Myocyte (in vitro differentiated cells): ENCODE data around the gene LCA5L. TPM values are rescaled to one million over a fixed set of nuclear protein-coding genes. Genes with fewer than 3 reads are reported as not detected.
A peak's percentile ranks its signal among the peaks of the same experiment; 100 is the strongest.
"Not testable (repeated sequence)": the region's sequence is repeated elsewhere in the genome, so short reads cannot be mapped to it uniquely, and the experiment has no call there.

Source experiments
- DNase-seq: peaks from one replicate; pipeline ENCODE4 v3.0.0-alpha.2; 2012; ENCODE audit warnings: low read depth
- total RNA-seq: library from RNA; depleted of rRNA; stranded (reverse); fragments of >200 nt; gene quantifications from 2 replicates; pipeline ENCODE4 v1.2.3, GENCODE V29; 2014

The LCA5L gene
- total RNA-seq, 1 donor from 2014 or later: 2.2 TPM

GRCh38 chr21:39452207-39452969 is 6.8 kb upstream of the LCA5L start:
- DNase-seq: peak; percentile 85

GRCh38 chr21:39451332-39452206 is 6.0 kb upstream of the LCA5L start, which contains the start of gene SH3BGR:
SH3BGR (plus strand) TSS chr21:39451970; CDS start chr21:39452097, 127 bp downstream.
- DNase-seq: peak; percentile 84

DNA sequence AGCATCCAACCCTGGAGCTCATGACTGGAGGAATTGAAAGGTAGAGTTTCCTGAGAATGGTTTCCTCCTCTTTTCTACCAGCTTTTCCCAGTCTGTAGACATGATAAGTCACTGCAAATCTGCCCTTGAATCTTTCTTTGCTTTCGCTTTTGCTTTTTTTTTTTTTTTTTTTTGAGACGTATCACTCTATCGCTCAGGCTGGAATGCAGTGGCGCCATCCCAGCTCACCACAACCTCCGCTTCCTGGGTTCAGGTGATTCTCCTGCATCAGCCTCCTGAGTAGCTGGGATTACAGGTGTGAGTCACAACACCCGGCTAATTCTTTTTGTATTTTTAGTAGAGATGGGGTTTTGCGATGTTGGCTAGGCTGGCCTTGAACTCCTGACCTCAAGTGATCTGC is 1.7 kb upstream of the LCA5L start:
- DNase-seq: no peak

DNA sequence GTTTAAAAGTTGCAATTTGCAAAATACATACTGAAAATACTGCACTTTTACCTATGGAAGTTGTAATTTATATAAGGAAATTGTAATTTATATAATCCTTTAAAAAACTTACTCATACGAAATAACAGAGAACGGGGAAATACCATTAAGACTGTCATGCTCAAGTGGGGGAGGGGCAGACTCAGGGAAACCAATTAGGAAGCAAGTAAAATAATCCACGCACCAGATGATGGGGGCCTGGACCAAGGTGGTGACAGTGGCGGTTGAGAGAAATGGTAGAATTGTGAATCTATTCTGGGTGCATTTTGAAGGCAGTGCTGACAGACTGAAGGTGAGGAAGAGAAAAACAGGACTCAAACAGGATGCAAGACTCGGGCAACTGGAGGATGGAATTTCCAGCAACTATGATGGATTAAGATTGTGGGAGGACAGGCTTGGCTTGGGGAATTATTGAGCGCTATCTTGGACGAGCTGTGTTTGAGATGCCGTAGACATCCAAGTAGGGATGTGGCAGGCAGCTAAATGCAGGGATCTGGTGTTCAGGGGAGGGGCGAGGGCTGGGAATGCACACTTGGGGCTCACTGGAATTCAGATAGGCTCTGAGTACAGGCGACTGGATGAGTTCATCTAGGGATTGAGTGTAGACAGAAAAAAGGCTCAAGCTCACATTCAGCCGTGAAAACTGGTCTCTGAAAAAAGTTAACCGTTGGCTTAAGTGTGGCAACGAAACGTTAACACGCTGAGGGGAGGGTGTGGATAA is 977 bp downstream of the LCA5L start:
- DNase-seq: peak; percentile 81

- DNase-seq: peak; percentile 87
These were observed 3.8 kb downstream of the LCA5L start for GRCh38 chr21:39441502-39442475.

GRCh38 chr21:39439232-39439631 is 6.3 kb downstream of the LCA5L start:
- no peak for DNase-seq

DNA sequence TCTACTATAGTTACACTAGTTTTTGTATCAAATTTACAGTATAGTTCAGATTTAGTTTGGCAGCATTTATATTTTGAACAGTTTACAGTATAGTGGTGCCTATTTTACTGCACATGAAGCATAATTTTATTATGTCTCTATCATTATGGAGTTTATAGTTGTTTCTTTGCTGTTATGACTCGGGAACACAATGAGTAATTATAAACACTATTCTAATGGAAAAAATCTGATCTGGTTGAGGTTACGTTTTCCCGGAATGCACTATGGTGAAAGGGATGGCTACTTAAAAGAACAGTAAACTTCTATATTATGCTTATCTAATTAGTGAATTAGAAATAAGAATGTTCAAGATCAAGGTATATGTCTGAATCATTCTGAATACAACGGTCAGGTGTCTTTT is 10.6 kb downstream of the LCA5L start:
- no peak for DNase-seq

DNA sequence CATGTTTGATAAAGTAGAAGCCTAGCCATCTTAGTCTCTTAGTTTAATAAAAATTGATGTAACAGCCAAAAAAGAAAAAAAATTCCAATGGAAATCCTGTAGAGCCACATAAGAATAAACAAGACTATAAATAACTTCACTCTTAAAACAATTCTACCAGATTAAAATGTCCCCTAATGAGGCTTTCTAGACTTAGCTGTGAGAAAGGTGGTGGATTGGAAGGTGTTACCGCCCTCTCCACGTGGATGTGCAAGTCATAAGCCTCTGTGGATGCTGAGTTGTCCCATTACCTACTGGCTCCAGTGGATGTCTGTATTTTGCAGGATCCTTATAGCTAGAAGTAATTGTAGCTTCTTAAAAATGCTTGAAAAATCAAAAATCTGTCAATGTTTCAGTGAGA is 14.6 kb downstream of the LCA5L start:
- DNase-seq: no peak

DNA sequence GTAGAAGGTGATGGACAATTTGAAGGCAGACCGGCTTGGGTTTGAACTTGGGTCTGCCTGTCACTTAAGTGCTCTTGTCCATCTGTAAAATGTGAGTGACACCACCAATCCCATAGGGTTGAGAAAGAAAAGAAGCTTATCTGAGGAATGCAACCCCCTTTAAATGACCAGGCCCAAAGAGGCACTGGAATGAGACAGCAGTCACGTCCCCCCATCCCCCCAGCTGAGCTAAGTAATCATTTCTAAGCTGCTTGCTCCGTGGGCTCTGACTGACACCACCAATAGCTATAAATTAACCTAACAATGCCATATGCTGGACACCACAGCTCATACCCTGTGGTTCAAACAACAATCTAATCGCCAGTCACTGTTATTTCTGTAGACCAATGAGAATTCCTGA is 15.1 kb downstream of the LCA5L start:
- DNase-seq: no peak

DNA sequence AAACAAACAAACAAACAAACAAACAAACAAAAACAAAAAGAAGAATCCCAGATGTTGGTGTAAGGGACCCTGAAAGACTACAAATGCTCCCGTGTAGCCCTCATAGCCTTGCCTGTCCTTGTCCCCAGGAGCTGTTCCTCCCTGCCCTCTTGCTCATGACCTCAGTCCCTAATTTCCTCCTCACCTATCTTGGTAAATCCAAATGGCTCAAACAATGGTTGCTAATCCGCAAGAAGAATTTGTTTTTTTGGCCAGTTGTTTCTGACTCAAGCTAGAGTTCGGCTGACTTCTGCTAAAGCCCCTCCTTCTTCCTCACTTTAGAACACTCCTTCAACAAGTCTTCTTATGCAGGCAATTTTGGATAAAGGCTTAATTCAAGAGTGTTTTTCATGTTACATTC is 15.6 kb downstream of the LCA5L start:
- no peak for DNase-seq

- no peak for DNase-seq
These were observed 16.1 kb downstream of the LCA5L start for GRCh38 chr21:39429445-39429844.

- DNase-seq: no peak
These were observed 22.9 kb downstream of the LCA5L start for GRCh38 chr21:39422527-39423241.

GRCh38 chr21:39419204-39419603 is 26.4 kb downstream of the LCA5L start:
- DNase-seq: not testable (repeated sequence)

GRCh38 chr21:39406065-39406464 is 39.5 kb downstream of the LCA5L start:
- DNase-seq: no peak

DNA sequence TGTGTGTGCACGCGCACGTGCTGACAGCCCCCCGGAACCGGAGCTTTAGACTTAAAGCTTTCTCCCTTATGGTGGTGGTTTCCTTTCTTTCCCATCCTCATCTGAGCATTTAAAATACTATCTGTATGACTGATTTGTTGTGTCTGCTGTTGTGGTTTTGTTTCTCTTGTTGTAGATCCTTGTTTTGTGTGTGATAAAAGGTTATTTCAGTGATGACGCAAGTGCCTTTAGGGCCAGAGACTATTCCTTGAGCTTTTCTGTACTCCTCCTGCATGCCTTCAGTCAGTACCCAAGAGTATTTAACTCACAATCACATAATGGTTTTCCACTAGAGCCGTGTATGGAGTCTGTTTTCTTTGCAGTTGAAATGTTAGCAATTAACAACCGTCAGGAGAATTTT is 45.4 kb downstream of the LCA5L start:
- no peak for DNase-seq

DNA sequence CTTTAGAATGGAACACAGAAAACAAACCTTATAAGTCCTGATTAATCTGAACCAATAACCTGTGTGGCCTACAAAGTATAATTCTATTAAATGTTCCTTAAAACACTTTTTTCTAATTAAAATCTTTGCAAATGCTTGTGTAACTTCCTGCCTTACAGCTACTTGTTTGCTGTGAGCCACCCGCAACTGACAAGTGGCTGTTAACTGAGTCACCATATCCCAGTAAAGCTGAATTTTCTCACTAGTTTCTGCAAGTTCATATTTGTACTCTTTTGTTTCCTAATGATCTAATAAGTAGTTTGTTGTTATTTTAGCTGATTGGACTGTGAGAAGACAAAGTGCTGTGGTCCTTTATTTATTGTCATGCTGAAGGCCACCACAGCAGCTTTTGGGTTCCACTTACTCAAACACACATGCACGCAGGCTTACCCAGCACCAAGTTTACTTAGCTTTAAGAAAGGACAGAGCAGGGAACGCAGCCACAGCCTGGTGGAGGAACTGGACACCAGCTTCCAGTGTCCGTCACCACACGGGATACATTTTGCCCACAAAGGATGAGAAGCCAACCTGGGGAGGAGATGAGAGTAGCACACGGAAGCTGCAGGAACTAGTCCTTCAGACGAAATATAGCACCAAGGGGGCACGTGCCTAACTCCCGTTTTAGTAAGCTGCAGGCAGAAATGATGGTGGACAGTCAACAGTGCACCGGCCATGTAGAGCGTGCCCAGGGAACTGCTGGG is 47.8 kb downstream of the LCA5L start:
- DNase-seq: no peak

DNA sequence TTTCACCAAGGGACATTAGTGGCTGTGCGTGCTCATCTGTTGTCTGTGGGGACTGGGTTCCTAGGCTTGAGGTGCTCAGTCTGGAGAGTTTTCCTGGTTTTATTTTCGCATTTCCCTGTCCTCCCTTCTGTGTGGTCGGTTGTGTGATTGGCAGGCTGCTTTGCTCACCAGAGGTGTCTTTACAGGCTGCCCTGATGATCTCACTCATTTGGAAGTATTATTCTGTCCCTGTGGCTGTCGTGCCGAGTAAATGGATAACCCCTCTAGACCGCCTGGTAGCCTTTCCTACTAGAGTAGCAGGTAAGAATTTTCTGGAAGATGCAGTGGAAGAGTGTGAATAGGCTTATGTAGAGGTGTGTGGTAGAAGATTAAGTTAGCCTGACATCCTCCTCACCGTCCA is 52.6 kb downstream of the LCA5L start:
- no peak for DNase-seq

DNA sequence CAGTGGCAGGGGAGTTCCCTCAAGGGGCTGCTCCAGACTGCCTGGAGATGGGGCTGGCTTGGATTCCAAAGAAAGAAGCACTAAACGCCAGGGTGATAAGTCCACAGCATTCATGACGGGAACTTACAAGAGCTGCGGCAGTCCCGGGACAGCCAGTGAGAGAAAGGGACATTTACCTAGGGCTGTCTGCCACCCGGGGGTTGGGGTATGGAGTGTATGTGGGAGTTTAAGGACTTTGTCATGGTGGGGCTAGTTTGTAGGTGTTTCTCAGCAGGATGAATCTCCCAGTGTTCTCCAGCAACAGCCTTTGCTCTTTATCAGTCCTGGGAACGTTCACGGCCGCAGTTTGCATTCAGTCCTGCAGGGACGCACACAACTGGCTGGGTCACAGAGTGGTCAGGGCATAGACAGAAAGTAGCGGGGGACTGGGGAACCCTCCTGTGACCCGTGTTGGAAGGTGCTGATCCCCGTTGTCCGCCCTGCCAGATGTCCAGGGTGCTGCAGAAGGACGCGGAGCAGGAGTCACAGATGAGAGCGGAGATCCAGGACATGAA is 55.3 kb downstream of the LCA5L start:
- DNase-seq: no peak

DNA sequence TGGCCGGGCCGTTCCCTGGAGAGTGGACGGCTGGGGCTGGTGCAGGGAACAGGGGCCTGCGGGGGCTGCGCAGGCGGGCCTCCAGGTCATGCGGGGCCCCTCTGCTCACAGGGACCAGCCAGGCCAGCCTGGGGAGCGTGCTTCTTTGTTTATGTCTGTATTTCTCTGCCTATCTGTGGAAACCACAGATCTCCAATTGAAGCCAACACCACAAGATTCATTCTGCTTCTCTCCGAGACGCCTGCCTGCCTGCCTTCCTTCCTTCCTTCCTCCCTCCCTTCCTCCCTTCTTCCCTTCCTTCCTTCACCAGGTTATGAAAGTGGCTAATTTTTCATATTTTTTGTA is 56.8 kb downstream of the LCA5L start:
- DNase-seq: no peak
